Measurements from ENCODE around the gene C10orf95.
"Not testable (repeated sequence)": the region's sequence is repeated elsewhere in the genome, so short reads cannot be mapped to it uniquely, and the experiment has no call there.

The C10orf95 gene

GRCh38 chr10:102465466-102465865, 14.1 kb upstream of the C10orf95 start:
- DNase-seq (ENCODE audit: low read depth): no peak

- no peak for DNase-seq (ENCODE audit: low read depth)
Measured at GRCh38 chr10:102463983-102464382, 12.6 kb upstream of the C10orf95 start.

GRCh38 chr10:102462512-102463054, 11.2 kb upstream of the C10orf95 start:
- DNase-seq (ENCODE audit: low read depth): no peak

DNA sequence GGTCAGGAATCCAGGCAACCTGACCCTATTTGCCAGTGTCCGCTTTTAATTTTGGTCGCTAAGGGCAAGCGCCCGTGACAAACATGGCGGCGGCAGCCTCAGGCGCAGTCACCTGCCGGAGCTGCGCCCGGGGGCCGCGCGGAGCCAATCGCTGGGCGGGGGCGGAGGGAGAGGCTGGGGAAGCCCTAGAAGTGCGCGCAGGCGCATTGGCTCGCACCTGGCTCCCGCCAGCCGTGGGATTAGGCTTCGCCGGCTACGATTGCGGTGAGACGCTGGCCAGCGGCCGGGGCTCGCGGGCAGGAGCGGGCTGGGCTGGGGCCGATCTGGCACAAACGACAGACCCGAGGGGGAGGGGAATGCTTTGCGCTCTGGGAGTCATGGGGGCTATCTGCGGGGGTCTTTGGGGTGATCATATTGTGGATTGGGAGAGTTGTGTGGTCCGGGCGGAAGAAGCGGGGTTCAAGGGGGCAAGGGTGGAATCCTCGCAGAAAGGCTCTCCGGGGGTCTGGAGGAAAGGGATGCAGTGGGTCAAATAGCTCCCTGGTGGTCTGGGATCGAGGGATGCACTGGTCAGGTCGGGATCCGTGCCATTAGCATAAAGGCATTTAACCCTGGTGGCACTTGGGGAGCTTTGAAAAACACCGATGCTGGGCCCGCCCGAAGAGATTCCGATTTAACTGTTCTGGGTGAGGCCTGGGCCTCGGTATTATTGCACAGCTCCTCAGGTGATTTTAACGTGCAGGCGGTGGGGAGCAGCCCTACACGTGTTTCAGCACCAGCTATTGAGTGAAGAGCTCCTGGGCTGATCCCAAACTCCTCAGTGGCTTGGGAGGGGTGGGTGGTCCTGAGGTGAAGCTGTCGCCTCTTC, 10.1 kb upstream of the C10orf95 start:
- DNase-seq (ENCODE audit: low read depth): peak; percentile 83

GRCh38 chr10:102460836-102461186, 9.5 kb upstream of the C10orf95 start:
- DNase-seq (ENCODE audit: low read depth): no peak

DNA sequence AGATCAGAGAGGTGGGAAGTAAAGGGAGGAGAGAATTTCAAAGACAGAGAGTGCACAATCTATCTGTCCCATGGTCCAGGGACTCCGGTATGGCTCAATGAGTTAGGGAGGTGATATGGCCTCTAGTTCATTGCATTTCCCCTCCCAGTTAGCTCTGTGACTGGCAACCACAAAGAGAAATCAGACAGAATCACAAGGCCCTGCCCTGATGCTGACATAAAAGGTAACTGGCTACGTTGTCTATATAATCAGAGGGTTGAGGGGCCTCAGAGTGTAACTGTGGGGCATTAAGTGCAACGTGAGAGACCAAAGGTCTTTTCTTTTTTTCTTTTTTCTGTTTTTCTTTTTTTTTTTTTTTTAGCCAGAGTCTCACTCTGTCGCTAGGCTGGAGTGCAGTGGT, 7.3 kb upstream of the C10orf95 start:
- no peak for DNase-seq (ENCODE audit: low read depth)

GRCh38 chr10:102457591-102458150, 6.3 kb upstream of the C10orf95 start:
- DNase-seq (ENCODE audit: low read depth): no peak

GRCh38 chr10:102455893-102456471, 4.6 kb upstream of the C10orf95 start:
- DNase-seq (ENCODE audit: low read depth): no peak

DNA sequence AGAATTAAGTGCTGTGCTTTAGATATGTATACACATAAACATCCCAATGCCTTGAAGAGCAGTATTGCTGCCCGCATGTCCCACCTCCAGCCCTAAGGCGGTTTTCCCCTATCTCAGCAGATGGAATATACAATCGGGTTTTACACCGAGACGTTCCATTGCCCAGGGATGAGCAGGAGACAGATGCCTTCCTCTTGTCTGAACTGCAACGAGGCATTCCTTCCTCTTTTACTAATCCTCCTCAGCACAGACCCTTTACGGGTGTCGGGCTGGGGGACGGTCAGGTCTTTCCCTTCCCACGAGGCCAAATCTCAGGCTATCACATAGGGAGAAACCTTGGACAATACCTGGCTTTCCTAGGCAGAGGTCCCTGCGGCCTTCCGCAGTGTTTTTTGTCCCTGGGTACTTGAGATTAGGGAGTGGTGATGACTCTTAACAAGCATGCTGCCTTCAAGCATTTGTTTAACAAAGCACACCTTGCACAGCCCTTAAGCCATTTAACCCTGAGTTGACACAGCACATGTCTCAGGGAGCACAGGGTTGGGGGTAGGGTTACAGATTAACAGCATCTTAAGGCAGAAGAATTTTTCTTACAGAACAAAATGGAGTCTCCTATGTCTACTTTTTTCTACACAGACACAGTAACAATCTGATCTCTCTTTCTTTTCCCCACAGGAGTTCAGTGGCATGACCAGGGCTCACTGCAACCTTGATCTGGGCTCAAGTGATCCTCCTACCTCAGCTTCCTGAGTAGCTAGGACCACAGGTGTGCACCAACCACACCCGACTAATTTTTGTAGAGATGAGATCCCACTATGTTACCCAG, 3.5 kb upstream of the C10orf95 start:
- not testable (repeated sequence) for DNase-seq (ENCODE audit: low read depth)

- DNase-seq (ENCODE audit: low read depth): no peak
Measured at GRCh38 chr10:102453502-102453901, 2.2 kb upstream of the C10orf95 start.

DNA sequence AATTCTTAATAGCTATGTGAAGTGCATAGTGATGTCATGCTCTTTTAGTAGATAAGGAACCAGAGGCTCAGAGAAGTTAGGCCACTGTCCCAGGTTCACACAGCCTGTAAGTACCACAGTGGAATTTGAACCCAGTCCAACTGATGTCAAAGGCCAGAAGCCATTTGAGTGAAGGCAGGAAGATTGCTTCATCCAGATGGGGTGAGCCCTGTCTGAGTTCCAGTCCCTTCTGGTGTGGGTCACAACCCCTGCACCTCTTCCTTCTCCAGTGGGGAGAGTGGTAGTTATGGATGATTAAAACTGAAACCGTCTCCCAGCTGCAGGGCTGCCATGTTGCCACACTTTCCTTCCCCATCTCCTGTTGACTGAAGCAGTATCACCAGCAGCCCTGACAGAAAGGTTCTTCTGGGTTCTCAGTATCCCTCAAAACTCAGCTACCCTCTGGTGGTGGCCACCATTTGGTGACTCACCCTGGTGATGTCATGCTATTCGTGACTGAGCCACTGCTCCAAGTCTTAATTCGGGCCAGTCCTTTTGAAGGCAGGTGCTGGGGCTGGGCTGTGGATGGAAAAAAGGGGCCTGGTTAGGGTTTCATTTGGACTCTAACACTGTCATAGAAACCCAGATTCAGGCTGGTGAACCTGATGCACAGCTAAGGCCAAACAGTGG, 1.5 kb upstream of the C10orf95 start:
- no peak for DNase-seq (ENCODE audit: low read depth)

DNA sequence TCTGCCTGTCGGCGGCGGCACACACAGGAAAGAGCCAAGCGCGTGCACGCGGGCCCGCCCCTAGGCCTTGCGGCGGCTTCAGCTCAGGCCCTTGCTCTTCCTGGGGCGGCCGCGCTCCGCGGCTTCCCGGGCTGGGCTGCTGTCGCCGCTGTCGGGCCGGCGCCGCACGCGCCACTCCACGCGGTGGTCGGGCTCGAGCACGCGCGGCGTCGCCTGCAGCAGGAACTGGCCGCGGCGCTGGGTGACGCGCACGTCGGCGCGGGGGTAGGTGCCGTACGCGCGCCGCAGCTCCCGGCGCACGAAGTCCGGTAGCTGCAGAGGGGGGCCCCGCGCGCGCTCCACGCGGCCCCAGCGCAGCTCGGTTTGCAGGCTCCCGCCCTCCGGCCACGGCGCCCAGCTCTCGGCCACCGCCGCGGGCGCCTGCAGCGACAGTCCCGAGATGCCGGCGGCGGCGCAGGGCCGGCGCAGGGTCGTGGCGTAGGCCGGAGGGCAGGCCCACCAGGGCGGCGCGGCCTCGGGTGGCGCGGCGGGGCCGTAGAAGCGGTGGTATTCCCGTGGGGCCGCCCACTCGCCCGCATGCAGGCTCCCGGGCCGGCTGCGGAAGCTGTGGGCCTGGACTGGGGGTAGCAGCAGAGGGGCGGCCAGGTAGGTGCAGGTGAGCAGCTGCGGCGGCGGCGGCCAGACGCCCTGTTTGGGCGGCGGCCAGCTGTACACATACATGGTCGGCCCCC, 804 bp downstream of the C10orf95 start:
- DNase-seq (ENCODE audit: low read depth): peak; percentile 69

GRCh38 chr10:102450124-102450373, 1.3 kb downstream of the C10orf95 start:
- DNase-seq (ENCODE audit: low read depth): no peak

GRCh38 chr10:102449321-102450123, 1.8 kb downstream of the C10orf95 start:
- DNase-seq (ENCODE audit: low read depth): no peak

DNA sequence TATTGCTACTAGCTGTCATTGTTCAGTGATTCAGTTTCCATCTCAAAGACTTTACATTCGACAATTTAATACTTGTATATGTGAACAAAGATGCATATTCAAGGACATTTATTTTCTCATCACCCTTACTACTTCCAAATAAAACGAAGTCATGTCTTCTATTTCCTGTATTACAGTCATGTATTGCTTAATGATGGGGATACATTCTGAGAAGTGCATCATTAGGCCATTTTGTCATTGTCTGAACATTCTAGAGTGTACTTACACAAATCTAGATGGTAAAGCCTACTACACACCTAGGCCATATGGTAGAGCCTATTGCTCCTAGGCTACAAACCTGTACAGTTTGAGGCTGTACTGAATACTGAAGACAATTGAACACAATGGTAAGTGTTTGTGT, 6.5 kb downstream of the C10orf95 start:
- DNase-seq (ENCODE audit: low read depth): no peak

GRCh38 chr10:102438374-102438773, 13.0 kb downstream of the C10orf95 start:
- no peak for DNase-seq (ENCODE audit: low read depth)

- no peak for DNase-seq (ENCODE audit: low read depth)
Measured at GRCh38 chr10:102437515-102437914, 13.8 kb downstream of the C10orf95 start.

DNA sequence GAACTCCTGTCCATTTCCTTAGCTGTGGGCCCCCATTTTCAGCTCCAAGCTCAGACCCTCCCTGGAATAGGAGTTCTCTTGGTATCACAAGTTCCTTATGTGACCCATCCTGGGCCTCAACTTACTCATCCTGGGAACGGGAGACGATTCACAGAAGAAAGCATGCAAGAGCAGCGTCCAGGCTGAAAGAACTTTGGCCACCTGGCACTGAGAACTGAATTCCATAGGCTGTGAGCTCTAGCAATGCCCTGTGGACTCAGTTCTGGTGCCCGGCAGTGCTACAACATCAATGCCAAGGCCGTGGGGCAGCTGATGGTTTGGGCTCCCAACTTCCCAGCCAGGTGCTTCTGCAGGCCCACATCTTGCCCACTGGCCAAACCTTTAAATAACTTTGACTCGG, 15.0 kb downstream of the C10orf95 start:
- DNase-seq (ENCODE audit: low read depth): no peak

- DNase-seq (ENCODE audit: low read depth): no peak
Measured at GRCh38 chr10:102435529-102436233, 15.7 kb downstream of the C10orf95 start.

DNA sequence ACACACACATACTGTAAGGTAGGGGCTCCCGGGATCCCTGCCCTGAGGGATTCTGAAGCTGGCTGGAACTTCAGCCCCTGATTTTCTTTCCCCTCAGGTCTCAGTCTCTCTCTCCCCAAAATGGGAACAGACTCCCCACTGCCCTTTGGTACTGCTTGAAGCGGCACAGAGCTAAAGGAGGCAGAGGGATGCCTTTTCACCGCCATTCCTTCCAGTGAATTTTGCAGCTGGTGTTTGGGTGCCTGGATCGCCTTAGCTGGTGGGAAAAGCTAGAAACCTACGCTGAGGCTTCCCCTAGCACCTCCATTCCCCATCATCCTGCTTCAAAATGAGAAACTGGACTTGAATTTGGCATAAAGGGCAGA, 16.2 kb downstream of the C10orf95 start:
- no peak for DNase-seq (ENCODE audit: low read depth)

All from stimulated activated CD8-positive, alpha-beta memory T cell treated with anti-CD3 and anti-CD28 coated beads, Interleukin-15, amount 100 ng/mL, for 24 hours (primary cell).